ENCODE results near the gene NUDT10.
"Not testable (repeated sequence)": the region's sequence is repeated elsewhere in the genome, so short reads cannot be mapped to it uniquely, and the experiment has no call there.

The NUDT10 gene

DNA sequence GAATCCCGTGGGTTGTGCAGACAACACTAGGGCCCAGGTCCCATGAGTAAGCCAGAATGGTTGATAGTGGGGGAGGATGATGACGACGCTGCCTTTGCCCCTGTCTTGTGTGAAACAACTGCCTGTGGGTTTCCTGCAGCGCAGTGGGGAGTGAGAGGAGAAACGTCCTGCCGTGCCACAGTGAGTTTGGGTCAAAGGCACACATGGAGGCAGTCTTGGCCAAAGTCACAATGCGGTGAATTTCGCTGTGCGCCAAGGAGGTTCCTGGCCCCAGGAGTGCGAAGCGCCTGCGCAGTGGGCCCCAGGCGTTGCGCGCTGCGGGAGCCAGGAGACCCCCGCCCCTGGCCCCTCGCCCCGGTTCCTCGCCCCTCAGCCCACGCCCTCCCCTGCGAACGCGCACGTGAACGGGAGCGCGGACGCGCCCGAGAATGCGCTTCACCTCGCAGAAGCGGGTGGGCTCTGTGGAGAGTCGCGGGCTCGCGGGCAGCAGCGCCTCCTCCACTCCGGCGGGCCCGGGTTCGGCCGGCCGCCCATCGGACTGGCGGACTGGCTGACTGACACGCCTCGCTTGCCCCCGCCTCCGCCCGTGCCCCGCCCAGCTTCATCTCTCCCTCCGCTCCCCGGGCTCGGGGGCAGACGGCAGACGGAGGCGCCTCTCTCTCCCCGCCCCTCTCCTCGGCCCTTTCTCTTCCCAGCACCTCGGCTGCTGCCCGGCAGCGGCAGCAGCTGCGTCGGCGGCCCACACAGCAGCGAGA is at the start of gene NUDT10:
Gene NUDT10, plus strand, starts transcription at position 635 of the 755 bp plus-strand sequence. CDS start 144 bp downstream, outside the sequence.
- no peak for DNase-seq (ENCODE audit: low spot score)

DNA sequence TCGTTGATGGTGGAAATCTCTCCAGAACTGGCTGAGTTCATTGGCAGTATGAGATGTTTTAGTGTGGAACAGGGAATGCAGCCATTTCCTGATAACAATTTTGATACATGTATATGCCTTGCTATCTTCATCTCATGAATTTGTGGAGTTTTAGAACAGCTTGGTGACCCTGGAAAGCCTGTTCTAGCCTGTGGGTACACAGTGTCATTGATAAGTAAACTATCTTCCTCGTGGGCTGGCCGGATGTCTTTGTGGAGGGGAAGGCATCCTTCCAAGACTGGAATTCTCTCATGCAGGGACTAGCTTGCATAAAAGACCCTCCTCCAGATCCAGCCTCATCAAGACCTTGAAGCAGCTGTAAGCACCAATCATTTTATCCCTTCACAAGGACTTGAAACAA is 40.2 kb upstream of the NUDT10 start:
- no peak for DNase-seq (ENCODE audit: low spot score)

DNA sequence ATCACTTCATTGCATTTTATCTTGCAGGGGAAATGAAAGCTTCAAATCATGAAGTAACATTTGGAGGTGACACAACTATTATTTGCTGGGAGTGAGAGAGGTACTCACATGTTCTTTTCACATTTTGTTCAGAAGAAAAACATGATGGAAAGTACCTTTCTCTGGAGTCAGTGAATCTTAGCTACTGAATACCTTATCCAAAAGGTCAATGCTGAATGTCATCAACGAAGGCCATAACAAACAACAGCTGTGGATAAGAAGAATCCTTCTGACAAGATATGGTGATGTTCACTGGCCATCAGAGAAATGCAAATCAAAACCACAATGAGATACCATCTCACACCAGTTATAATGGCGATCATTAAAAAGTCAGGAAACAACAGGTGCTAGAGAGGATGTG is 36.5 kb upstream of the NUDT10 start:
- no peak for DNase-seq (ENCODE audit: low spot score)

DNA sequence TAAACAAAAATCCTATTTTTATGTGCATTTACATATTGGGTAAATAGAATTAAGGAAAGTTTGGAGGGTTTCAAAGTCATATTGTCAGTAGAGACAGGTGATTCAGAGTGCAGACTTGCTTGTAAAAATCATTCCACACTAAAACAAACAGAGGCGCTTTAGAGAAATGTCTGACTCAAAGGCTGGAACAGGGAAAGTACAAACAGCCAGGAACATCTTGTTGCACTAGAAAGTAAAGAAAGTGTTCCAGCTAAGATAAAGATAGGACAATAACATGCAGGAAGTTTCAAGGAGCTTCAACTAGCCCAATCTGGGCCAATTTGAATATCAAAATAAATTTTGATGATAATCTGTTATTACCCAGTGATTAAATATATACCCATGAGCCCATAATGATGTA is 16.4 kb upstream of the NUDT10 start:
- DNase-seq (ENCODE audit: low spot score), result no peak

DNA sequence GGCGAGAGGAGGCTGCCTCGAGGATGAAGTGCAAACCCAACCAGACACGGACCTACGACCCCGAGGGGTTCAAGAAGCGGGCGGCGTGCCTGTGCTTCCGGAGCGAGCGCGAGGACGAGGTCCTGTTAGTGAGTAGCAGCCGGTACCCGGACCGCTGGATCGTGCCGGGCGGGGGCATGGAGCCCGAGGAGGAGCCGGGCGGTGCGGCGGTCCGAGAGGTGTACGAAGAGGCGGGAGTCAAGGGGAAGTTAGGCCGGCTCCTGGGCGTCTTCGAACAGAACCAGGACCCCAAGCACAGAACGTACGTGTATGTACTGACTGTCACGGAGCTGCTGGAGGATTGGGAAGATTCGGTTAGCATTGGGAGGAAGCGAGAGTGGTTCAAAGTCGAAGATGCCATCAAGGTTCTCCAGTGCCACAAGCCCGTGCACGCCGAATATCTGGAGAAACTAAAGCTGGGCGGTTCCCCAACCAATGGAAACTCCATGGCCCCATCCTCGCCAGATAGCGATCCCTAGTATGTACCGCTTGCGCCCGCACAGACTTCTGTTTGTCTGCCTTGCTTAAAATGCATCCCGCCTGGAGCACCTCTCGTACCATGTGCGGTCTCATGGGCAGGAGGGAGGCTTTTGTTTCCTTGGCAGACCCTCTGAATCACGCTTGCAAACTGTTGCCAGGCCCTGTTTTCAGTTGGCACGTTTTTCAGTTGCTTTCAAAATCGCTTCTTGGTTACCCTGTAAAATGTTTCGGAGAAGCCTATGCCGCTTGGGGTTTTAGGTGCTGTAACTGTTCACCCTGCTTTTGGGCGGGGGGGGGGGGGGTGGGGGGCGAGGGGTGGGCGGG is 542 bp downstream of the NUDT10 start:
- DNase-seq (ENCODE audit: low spot score), result not testable (repeated sequence)

DNA sequence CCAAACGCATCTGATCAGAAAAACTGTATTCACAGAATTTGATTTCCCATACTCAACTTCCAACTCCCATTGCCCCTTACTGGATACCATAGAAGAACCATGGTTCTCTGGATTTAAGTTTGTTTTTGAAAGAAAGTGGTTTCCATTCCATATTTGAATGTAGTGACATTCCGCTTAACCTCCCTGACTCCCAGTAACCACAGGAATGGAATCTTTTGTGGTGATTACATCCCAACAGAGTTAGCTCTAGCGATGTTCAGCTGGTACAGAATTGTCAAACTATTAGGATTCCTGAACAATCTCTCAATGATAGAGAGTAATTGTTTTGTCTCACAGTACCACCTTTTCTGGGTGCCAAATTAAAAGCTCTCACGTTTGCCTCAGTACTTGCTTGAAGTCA is 1.7 kb downstream of the NUDT10 start:
- no peak for DNase-seq (ENCODE audit: low spot score)

DNA sequence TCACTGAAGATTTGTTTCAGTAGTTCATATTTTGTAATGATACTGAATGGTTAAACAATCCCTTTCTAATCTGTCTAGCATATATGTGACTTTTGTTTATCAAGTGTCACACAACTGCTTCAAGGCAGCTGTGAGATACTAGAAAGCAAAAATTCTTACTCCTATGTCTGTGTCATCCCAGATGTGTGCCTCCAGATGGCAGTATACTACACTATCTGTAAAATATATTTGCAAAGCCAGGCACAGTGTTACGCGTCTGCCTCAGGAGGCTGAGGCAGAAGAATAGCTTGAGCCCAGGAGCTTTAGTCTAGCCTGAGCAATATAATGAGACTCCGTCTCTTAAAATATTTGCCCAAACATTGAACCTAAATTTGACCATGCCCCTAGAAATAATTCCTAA is 4.0 kb downstream of the NUDT10 start:
- no peak for DNase-seq (ENCODE audit: low spot score)

DNA sequence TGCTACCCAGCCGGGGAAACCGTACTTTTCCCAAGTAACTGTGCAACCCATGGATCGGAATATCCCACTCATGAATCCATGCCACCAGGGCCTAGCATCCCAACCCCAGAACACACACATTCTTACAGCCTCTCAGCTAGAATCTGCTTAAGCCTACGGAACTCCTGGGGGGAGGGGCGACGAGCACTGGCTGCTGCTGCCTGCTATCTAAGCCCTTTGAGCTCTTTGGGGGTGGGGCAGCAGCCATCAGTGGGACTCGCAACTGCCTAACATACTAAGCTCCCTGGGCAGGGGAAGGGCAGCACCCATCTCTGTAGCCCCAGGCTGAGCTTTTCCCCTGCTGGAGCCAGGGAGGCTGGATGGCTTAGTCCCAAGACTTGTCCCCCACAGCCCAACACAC is 28.6 kb downstream of the NUDT10 start:
- DNase-seq (ENCODE audit: low spot score), result no peak

DNA sequence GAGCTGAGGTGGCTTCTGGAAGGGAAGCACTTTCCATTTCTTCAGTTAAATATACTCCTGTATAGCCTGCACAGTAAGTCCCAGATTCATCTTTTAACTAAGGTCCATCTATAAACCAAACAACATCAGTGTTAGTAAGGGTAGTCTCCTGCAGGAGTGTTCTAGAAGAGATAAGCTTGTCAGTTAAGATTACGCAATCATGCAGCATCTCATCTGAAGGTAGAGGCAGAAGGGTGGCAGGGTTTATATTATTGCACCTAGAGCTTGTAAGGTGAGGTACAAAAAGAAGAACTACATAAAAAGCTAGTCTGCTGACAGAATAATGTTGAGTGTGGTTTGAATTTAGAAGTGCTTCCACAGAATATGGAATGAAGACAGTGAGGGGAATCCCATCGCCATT is 44.0 kb downstream of the NUDT10 start:
- DNase-seq (ENCODE audit: low spot score), result no peak

All from hematopoietic multipotent progenitor cell treated with erythropoietin and hydrocortisone succinate and interleukin-3 and kit ligand, for 15 days (in vitro differentiated cells).